BE2C (cell line): ENCODE results near the gene FGFRL1.

Experiments
- DNase-seq: peaks from one replicate; pipeline ENCODE4 v3.0.0-alpha.2; 2020
- H3K27me3 ChIP-seq: fragments of 250-450 bp; sonication (Bioruptor Pico); 2 replicates; pipeline ENCODE4 v1.5.1; 2020; ENCODE audit warnings: mild to moderate bottlenecking
- H3K36me3 ChIP-seq: fragments of 250-450 bp; sonication (Bioruptor Pico); 2 replicates; pipeline ENCODE4 v1.5.1; 2020; ENCODE audit warnings: mild to moderate bottlenecking
- H3K4me1 ChIP-seq: fragments of 250-450 bp; sonication (Bioruptor Pico); 2 replicates; pipeline ENCODE4 v1.5.1; 2020
- H3K4me3 ChIP-seq: 2 replicates; pipeline ENCODE4 v1.5.1; 2011; ENCODE audit warnings: low read depth, low read length
- H3K9me3 ChIP-seq: fragments of 250-450 bp; sonication (Bioruptor Pico); 2 replicates; pipeline ENCODE4 v1.5.1; 2020
- TF ChIP-seq, protein P1 (sequence below): IDR thresholded peaks from 2 replicates; pipeline ENCODE4 v1.5.1; 2012; ENCODE audit warnings: mild to moderate bottlenecking, low read depth, low read length

FGFRL1 gene

GRCh38 chr4:1069394-1069793 is 58.0 kb downstream of the FGFRL1 start:
- DNase-seq = no peak
- Histone ChIP-seq H3K27me3 (peaks cover 21% of the 10 kb centered on the region), H3K36me3 (no peaks in the 10 kb centered on the region), H3K4me3 (no peak overlapping the region), H3K9me3 (no peaks in the 10 kb centered on the region), H3K4me1 (no peaks in the 10 kb centered on the region)
- TF ChIP-seq, protein P1, sequence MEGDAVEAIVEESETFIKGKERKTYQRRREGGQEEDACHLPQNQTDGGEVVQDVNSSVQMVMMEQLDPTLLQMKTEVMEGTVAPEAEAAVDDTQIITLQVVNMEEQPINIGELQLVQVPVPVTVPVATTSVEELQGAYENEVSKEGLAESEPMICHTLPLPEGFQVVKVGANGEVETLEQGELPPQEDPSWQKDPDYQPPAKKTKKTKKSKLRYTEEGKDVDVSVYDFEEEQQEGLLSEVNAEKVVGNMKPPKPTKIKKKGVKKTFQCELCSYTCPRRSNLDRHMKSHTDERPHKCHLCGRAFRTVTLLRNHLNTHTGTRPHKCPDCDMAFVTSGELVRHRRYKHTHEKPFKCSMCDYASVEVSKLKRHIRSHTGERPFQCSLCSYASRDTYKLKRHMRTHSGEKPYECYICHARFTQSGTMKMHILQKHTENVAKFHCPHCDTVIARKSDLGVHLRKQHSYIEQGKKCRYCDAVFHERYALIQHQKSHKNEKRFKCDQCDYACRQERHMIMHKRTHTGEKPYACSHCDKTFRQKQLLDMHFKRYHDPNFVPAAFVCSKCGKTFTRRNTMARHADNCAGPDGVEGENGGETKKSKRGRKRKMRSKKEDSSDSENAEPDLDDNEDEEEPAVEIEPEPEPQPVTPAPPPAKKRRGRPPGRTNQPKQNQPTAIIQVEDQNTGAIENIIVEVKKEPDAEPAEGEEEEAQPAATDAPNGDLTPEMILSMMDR = no peak

- Histone ChIP-seq H3K27me3 (peaks cover 18% of the 10 kb centered on the region), H3K36me3 (no peaks in the 10 kb centered on the region), H3K9me3 (no peaks in the 10 kb centered on the region), H3K4me1 (no peaks in the 10 kb centered on the region), H3K4me3 (no peak overlapping the region)
- TF ChIP-seq, protein P1 = peak; percentile 80
- DNase-seq = peak; percentile 50
Measured at GRCh38 chr4:1072830-1073446, 61.5 kb downstream of the FGFRL1 start.

- TF ChIP-seq, protein P1 = no peak
- Histone ChIP-seq H3K4me1 (no peaks in the 10 kb centered on the region), H3K36me3 (no peaks in the 10 kb centered on the region), H3K9me3 (no peaks in the 10 kb centered on the region), H3K4me3 (no peak overlapping the region), H3K27me3 (peaks cover 22% of the 10 kb centered on the region)
- no peak for DNase-seq
Measured at GRCh38 chr4:1074077-1074476, 62.7 kb downstream of the FGFRL1 start.

- H3K4me3 ChIP-seq = no peak overlapping the region
- no peaks in the 10 kb centered on the region for H3K9me3 ChIP-seq
- DNase-seq = no peak
- H3K27me3 ChIP-seq = peaks cover 20% of the 10 kb centered on the region
- no peaks in the 10 kb centered on the region for H3K4me1 ChIP-seq
- TF ChIP-seq, protein P1 = no peak
- no peaks in the 10 kb centered on the region for H3K36me3 ChIP-seq
Measured at GRCh38 chr4:1075225-1075624, 63.8 kb downstream of the FGFRL1 start.

DNA sequence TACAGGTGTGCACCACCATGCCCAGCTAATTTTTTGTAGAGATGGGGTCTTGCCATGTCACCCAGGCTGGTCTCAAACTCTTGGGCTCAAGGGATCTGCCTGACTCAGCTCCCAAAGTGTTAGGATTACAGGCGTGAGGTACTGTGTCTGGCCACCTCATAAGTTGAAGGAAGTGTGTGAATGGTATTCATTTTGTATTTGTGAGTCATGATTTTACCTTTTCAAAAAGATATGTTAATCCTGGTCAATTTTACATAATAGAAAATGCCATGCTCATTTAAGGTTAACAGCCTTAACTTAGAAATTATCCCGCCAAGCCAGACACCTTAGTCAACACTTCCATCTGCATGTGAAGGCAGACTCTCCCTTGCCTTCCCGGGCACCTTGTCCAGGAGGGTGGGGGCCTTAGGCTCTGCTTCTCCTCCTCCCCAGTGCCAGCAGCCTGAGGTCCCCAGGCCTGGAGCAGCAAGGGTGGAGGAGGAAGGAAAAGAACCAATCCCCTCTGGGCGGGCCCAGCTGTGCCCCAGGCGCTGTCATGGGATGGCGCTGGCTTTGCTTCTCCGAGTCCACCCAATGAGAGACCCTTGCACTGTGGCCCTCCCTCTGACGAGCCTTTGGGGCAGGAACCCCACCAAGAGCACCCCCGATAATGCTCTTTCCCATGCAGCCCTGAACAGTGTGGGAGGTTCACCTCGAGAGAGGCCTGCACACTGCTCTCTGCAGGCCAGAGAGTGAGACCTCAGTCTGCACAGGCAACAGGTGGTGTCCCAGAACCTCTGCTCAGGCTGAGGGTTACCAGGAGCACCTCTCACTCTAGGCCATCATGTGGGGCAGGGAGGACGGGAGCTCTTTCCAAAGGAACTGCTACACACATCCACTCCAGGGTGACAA is 64.6 kb downstream of the FGFRL1 start:
- H3K27me3 ChIP-seq = peaks cover 26% of the 10 kb centered on the region
- no peaks in the 10 kb centered on the region for H3K36me3 ChIP-seq
- no peaks in the 10 kb centered on the region for H3K9me3 ChIP-seq
- H3K4me3 ChIP-seq = no peak overlapping the region
- no peaks in the 10 kb centered on the region for H3K4me1 ChIP-seq
- TF ChIP-seq, protein P1 = no peak
- no peak for DNase-seq
